ENCODE data around the gene SPHK2.

DNA sequence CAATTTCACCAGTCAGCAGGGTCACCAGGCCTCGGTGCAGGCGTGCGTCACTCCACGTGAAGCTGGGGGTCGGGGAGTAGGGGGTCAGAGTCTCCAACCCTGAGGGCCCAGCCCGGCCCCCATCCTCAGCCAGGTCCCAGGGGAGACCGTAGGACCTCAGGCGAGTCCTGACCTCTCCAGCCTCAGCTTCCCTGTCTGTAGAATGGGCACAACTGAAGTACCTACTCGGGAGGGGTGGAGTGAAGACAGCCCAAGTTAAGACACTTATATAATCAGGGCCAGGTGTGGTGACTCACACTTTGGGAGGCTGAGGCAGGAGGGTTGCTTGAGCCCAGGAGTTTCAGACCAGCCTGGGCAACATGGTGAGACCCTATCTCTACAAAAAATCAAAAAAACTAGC is 15.5 kb upstream of the SPHK2 start:
- TF ChIP-seq RCOR1 (IDR thresholded peaks at IDR 0.05; ENCODE audit: low read length) (no peak), FOXM1 (IDR thresholded peaks at IDR 0.05; ENCODE audit: low read depth) (no peak), CHD2 (IDR thresholded peaks at IDR 0.05; ENCODE audit: low read length, partially characterized antibody) (no peak), GABPA (IDR thresholded peaks at IDR 0.05; ENCODE audit: low read depth) (no peak)
- TF ChIP-seq, protein P1, sequence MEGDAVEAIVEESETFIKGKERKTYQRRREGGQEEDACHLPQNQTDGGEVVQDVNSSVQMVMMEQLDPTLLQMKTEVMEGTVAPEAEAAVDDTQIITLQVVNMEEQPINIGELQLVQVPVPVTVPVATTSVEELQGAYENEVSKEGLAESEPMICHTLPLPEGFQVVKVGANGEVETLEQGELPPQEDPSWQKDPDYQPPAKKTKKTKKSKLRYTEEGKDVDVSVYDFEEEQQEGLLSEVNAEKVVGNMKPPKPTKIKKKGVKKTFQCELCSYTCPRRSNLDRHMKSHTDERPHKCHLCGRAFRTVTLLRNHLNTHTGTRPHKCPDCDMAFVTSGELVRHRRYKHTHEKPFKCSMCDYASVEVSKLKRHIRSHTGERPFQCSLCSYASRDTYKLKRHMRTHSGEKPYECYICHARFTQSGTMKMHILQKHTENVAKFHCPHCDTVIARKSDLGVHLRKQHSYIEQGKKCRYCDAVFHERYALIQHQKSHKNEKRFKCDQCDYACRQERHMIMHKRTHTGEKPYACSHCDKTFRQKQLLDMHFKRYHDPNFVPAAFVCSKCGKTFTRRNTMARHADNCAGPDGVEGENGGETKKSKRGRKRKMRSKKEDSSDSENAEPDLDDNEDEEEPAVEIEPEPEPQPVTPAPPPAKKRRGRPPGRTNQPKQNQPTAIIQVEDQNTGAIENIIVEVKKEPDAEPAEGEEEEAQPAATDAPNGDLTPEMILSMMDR (IDR thresholded peaks at IDR 0.05), result no peak

All from SK-N-SH (cell line).